OCI-LY7 (cell line): ENCODE data around the gene PROSER2.

Experiments used
- CTCF ChIP-seq: fragments of 200-600 bp; sonication (generic); conservative IDR thresholded peaks from 2 replicates; pipeline ENCODE4 v1.5.1; 2014; ENCODE audit warnings: mild to moderate bottlenecking, antibody characterized with exemption, low read length, moderate library complexity, mixed read lengths
- EZH2phosphoT487 ChIP-seq: fragments of 200-600 bp; sonication (generic); IDR thresholded peaks from 2 replicates; pipeline ENCODE4 v1.6.1; 2018; ENCODE audit warnings: low read depth, borderline replicate concordance, mild to moderate bottlenecking, mixed run types, antibody characterized with exemption, low read length, moderate library complexity, mixed read lengths

GRCh38 chr10:11822026-11822756 lies 965 bp upstream of the PROSER2 start:
- TF ChIP-seq CTCF (no peak), EZH2phosphoT487 (no peak)
